Activated CD8-positive, alpha-beta memory T cell treated with anti-CD3 and anti-CD28 coated beads, Interleukin-2, amount 10 ng/mL, durations not matched to agents 7 days and 5 days (primary cell): ENCODE measurements around the gene PRR23E. TPM values are rescaled to one million over a fixed set of nuclear protein-coding genes. Genes with fewer than 3 reads are reported as not detected.

Experiments
- ATAC-seq: fragments of 150-1000 bp; cut with Tn5 transposase; one replicate; pipeline ENCODE4 v1.10.0; 2021; ENCODE audit warnings: moderate library complexity
- CTCF ChIA-PET: fragments of 350-600 bp; sonication (Branson Sonifier 250); formaldehyde crosslinking; loops from one replicate; lab custom pipeline; 2021; ENCODE audit warnings: antibody characterized with exemption; lab: Charles Lee
- DNase-seq: peaks from one replicate; pipeline ENCODE4 v3.0.0-alpha.2; 2020
- H3K27ac Mint-ChIP-seq: one replicate; pipeline ENCODE4 v1.8.0; 2021; ENCODE audit warnings: mild to moderate bottlenecking, mixed read lengths
- H3K27me3 Mint-ChIP-seq: one replicate; pipeline ENCODE4 v1.8.0; 2021; ENCODE audit warnings: mixed read lengths
- H3K36me3 Mint-ChIP-seq: one replicate; pipeline ENCODE4 v1.8.0; 2021; ENCODE audit warnings: mild to moderate bottlenecking, mixed read lengths
- H3K4me1 Mint-ChIP-seq: one replicate; pipeline ENCODE4 v1.8.0; 2021; ENCODE audit warnings: mixed read lengths
- H3K4me3 Mint-ChIP-seq: one replicate; pipeline ENCODE4 v1.8.0; 2021; ENCODE audit warnings: mild to moderate bottlenecking, moderate library complexity, mixed read lengths
- H3K9me3 Mint-ChIP-seq: one replicate; pipeline ENCODE4 v1.8.0; 2022; ENCODE audit warnings: low read depth, mixed read lengths
- total RNA-seq, 2 experiments: library from RNA; stranded (reverse); gene quantifications; one replicate each; pipeline ENCODE4 v1.2.3, GENCODE V29; 2021

Gene PRR23E
- total RNA-seq, 2 experiments from 2014 or later = not detected

DNA sequence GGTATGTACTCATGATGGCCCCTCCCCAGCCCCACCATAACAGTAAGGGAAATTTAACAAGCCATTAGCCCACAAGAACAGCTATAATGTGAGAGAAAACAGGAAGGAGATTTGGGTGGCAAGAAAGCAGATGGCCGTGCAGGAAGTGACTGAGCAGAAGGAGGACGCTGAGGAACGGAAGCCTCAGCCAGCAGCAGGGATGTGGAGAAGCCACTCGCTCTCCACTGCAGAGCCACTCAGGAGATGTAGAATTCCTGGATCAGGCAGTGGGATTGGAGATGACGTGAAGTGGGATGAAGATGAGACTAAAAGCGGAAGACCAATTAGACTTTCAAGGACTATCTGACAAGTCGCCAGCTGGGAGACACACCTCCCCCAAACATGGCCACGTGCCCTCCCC, 31.2 kb downstream of the PRR23E start:
- peaks cover 6% of the 10 kb centered on the region for H3K4me1 Mint-ChIP-seq
- ATAC-seq = no peak
- CTCF ChIA-PET = no interaction called here
- peaks cover 9% of the 10 kb centered on the region for H3K9me3 Mint-ChIP-seq
- no peak overlapping the region for H3K4me3 Mint-ChIP-seq
- H3K27me3 Mint-ChIP-seq = peaks cover 20% of the 10 kb centered on the region
- H3K27ac Mint-ChIP-seq = no peak overlapping the region
- H3K36me3 Mint-ChIP-seq = no peaks in the 10 kb centered on the region
- DNase-seq = no peak

DNA sequence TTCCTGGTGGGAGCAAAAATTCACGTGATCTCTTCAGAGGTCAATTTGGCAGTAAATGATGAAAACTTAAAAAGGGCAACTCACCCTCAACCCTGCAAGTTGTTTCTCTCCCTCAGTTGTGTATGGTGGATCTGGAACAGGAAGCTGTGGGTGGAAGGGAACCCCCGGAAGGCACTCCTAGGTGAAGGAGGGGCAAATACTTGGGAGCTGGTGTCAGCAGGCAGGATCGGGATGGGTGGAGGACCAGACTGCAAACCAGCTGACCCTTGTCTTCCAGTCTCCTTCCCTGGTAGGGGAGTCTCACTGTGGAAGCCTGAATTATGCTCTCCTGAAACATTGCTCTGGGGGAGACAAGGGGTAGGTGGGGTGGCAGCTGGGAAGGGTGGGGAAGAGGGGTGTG, 33.5 kb downstream of the PRR23E start:
- Mint-ChIP-seq H3K36me3 (peaks cover 3% of the 10 kb centered on the region), H3K9me3 (peaks cover 19% of the 10 kb centered on the region), H3K27me3 (peaks cover 25% of the 10 kb centered on the region), H3K4me1 (peaks cover 8% of the 10 kb centered on the region), H3K4me3 (no peak overlapping the region), H3K27ac (no peak overlapping the region)
- DNase-seq (no peak), ATAC-seq (no peak)
- CTCF ChIA-PET = no interaction called here

DNA sequence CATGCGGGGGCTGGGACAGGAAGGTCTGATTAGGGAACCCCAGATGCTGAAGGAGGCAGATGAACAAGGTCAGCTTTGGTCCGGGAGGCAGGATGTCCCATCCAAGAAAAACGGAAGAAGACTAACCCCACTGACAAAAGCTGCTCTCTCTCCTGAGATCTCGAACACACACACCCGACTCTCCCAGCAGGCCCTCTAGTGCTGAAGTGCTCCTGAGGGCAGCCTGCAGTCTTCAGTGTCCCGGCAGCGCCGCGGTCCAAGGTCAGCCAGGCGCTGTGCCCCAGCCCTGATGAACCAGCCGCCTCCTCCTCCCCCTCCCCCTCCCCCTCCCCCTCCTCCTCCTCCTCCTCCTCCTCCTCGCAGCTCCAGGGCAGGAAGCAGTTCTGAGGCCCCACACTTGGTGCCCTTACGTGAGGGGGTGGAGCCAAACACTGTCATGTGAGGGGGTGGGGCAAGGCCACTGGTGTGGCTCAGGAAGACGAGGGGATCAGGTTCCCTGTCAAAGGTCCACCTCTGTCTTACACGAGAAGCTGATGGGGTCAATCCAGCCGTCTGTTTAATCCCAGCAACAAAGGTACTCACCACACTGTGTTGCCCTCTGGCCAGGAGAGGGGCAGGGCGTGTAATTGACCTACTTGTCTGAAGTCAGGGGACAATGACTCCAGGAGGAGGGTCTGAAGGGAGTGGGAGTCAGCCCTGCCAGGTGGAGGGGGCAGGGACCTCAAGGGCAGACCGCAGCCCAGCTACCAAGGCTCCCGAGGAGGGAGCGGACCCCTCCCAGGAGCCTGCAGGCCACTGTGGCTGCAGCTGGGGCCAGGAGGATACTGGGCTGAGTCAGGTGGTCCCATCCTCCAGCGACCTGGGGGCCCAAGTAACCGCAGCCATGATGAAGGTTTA, 34.3 kb downstream of the PRR23E start:
- H3K4me1 Mint-ChIP-seq = peaks cover 8% of the 10 kb centered on the region
- H3K27ac Mint-ChIP-seq = no peak overlapping the region
- H3K36me3 Mint-ChIP-seq = peaks cover 3% of the 10 kb centered on the region
- H3K27me3 Mint-ChIP-seq = peaks cover 24% of the 10 kb centered on the region
- CTCF ChIA-PET = no interaction called here
- no peak for DNase-seq
- H3K4me3 Mint-ChIP-seq = no peak overlapping the region
- peaks cover 19% of the 10 kb centered on the region for H3K9me3 Mint-ChIP-seq
- ATAC-seq = no peak

DNA sequence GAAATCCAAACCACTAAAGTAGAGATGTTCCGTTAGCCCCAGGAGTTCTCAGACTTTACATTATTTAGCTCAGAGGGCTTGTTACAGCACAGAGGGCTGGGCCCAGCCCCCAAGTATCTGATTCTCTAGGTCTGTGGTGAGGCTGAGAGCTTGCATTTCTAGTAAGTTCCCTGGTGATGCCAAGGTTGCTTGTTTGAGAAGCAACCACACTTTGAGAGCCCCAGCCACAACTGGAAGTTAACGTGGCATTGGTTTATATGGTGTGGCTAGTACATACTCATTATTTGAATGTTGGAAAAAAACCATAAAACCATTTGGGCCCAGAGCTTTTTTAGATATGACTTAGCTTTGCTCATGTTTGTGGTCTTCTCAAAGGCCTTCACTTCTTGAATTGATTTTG, 35.9 kb downstream of the PRR23E start:
- Mint-ChIP-seq H3K9me3 (peaks cover 18% of the 10 kb centered on the region), H3K4me1 (peaks cover 8% of the 10 kb centered on the region), H3K27me3 (peaks cover 27% of the 10 kb centered on the region), H3K27ac (no peak overlapping the region), H3K4me3 (no peak overlapping the region), H3K36me3 (peaks cover 3% of the 10 kb centered on the region)
- CTCF ChIA-PET = interaction anchor here (1.2 kb wide), 1 partner anchor 227 kb away, joined by 3 read pairs; no protein-coding TSS in a partner anchor
- DNase-seq = peak; percentile 51
- no peak for ATAC-seq

DNA sequence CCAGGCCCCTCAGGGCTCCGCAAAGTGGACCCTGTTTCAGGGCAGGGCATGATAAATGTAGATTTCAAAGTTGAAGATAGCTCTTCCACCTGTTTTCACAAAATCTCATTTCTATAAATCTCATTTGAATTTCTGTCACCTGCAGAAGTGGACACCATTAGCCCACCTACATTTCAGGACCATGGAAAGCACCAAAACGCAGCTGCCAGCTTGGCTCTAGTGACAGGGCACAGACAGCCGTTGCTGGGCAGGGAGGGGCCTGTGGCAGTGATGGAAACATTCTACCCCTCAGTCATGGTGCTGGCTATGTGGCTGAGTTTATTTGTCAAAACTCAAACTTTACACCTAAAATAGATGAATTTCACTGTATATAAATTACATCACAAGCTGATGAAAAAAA, 40.4 kb downstream of the PRR23E start:
- no peak for DNase-seq
- Mint-ChIP-seq H3K9me3 (peaks cover 10% of the 10 kb centered on the region), H3K27ac (no peak overlapping the region), H3K27me3 (peaks cover 9% of the 10 kb centered on the region), H3K4me1 (peaks cover 5% of the 10 kb centered on the region), H3K36me3 (peaks cover 3% of the 10 kb centered on the region), H3K4me3 (no peak overlapping the region)
- CTCF ChIA-PET = no interaction called here
- ATAC-seq = no peak

DNA sequence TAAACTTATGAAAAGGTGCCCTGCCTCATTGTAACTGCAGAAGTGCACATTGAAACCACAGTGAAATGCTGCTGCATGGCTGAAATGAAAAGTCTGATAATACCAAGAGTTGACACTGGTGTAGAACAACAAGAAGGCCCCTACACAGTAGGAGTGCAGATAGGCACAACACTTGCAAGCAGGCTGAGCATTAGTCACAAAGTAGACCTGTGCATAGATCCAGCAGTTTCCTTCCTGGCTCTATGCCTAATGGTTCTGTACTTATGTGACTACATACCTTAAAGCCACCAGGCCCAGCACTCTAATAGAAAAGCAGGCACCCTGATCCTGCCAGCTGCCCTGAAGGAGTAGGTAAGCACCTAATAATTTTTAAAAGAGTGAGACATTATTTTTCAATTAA, 41.8 kb downstream of the PRR23E start:
- peaks cover 3% of the 10 kb centered on the region for H3K36me3 Mint-ChIP-seq
- CTCF ChIA-PET = no interaction called here
- peaks cover 18% of the 10 kb centered on the region for H3K27me3 Mint-ChIP-seq
- no peak overlapping the region for H3K27ac Mint-ChIP-seq
- H3K4me3 Mint-ChIP-seq = no peak overlapping the region
- H3K9me3 Mint-ChIP-seq = peaks cover 7% of the 10 kb centered on the region
- ATAC-seq (no peak), DNase-seq (no peak)
- no peaks in the 10 kb centered on the region for H3K4me1 Mint-ChIP-seq

DNA sequence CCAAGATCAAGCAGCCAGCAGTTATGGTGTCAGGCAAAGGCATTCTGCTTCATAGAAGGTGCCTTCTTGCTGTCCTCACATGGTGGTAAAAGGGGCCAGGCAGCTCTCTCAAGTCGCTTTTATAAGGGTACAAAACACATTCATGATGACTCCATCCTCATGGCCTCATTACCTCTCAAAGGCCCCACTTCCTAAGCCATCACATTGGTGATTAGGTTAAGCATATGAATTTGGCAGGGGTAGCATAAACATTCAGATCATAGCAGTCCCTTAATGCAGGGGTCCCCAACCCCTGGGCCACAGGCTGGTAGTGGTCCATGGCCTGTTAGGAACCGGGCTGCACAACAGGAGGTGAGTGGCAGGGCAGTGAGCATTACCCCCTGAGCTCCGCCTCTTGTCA, 42.8 kb downstream of the PRR23E start:
- Mint-ChIP-seq H3K27me3 (peaks cover 18% of the 10 kb centered on the region), H3K36me3 (peaks cover 3% of the 10 kb centered on the region), H3K4me1 (no peaks in the 10 kb centered on the region), H3K27ac (no peak overlapping the region), H3K4me3 (no peak overlapping the region), H3K9me3 (peaks cover 6% of the 10 kb centered on the region)
- ATAC-seq (no peak), DNase-seq (no peak)
- CTCF ChIA-PET = no interaction called here

DNA sequence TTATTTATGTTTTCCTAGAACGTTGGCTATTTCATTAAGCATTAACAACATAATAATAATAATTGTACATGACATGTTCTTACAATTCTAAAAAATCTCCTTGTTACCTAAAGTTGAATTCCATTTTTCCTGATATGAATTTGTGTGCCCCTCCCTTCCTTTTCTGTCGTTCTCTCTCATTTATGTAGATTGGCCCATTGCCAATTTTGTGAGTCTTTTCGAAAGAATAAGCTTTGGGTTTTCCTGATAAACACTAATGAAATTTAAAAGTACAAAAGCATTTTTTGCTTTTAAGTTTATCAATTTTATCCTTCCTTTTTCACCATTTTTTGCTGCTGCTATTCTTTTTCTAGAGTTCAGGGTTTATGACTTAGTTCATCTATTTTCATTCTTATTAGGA, 44.9 kb downstream of the PRR23E start:
- no peak overlapping the region for H3K4me3 Mint-ChIP-seq
- no peaks in the 10 kb centered on the region for H3K4me1 Mint-ChIP-seq
- no peaks in the 10 kb centered on the region for H3K9me3 Mint-ChIP-seq
- ATAC-seq = no peak
- no peak overlapping the region for H3K27ac Mint-ChIP-seq
- no peaks in the 10 kb centered on the region for H3K36me3 Mint-ChIP-seq
- CTCF ChIA-PET = no interaction called here
- no peak for DNase-seq
- H3K27me3 Mint-ChIP-seq = peaks cover 15% of the 10 kb centered on the region

DNA sequence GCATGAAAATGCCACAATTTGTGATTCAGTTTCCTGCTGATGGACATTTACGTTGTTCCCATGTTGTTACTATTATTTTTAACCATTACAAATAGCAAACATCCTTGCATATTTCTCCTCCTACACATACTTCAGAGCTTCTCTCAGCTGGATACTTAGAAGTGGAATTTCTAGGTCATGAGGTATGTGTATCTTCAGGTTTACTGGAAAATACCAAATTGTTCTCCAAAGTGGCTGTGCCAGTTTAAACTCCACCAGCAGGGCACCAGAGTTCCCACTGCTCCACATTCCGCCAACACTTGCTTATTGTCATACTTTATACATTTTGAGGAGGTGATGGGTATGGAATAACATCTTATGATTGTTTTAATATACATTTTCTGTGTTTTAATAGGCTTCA, 45.7 kb downstream of the PRR23E start:
- CTCF ChIA-PET = no interaction called here
- Mint-ChIP-seq H3K4me1 (no peaks in the 10 kb centered on the region), H3K27me3 (peaks cover 12% of the 10 kb centered on the region), H3K4me3 (no peak overlapping the region), H3K27ac (no peak overlapping the region), H3K9me3 (peaks cover 2% of the 10 kb centered on the region), H3K36me3 (no peaks in the 10 kb centered on the region)
- ATAC-seq (no peak), DNase-seq (no peak)

DNA sequence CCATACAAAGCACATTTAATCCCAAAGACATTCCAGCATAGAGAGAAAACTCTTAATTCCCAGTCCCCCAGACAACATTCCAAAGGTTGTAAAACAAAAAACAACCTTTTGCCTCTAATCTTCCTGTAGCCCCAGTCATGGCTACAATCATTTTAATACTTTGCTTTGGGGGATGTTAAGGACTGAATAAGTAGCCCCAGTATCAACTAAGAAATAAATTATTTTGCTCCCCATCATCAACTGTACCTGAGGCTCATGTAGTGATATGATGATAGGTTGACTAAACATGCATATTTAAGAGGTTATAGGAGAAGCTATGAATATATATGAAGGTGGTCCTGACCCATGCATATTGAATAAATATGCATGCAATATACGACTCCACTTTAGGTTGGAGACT, 54.4 kb downstream of the PRR23E start:
- H3K36me3 Mint-ChIP-seq = no peaks in the 10 kb centered on the region
- ATAC-seq (no peak), DNase-seq (no peak)
- CTCF ChIA-PET = no interaction called here
- H3K27ac Mint-ChIP-seq = no peak overlapping the region
- H3K4me1 Mint-ChIP-seq = no peaks in the 10 kb centered on the region
- no peak overlapping the region for H3K4me3 Mint-ChIP-seq
- H3K9me3 Mint-ChIP-seq = peaks cover 21% of the 10 kb centered on the region
- H3K27me3 Mint-ChIP-seq = no peaks in the 10 kb centered on the region

Other genes with a start within 250 kb of the PRR23E start
- 10 to 100 TPM in 1 of 2 experiments, 1 to 10 TPM in 1; 4.6 to 15.0 TPM for gene PLXNA1, start 210.0 kb upstream of the PRR23E start, total RNA-seq
- not detected for gene PRR20G, start 94.9 kb downstream of the PRR23E start, total RNA-seq